ENCODE measurements around the gene GOLGA6B. TPM values are rescaled to one million over a fixed set of nuclear protein-coding genes. Genes with fewer than 3 reads are reported as not detected.

The GOLGA6B gene, protein sequence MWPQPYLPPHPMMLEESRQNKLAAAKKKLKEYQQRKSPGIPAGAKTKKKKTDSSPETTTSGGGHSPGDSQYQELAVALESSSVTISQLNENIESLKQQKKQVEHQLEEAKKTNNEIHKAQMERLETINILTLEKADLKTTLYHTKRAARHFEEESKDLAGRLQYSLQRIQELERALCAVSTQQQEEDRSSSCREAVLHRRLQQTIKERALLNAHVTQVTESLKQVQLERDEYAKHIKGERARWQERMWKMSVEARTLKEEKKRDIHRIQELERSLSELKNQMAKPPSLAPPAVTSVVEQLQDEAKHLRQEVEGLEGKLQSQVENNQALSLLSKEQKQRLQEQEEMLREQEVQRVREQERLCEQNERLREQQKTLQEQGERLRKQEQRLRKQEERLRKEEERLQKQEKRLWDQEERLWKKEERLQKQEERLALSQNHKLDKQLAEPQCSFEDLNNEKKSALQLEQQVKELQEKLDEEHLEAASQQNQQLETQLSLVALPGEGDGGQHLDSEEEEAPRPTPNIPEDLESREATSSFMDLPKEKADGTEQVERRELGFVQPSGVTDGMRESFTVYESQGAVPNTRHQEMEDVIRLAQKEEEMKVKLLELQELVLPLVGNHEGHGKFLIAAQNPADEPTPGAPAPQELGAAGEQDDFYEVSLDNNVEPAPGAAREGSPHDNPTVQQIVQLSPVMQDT
- not detected in 5 replicates for total RNA-seq (2022; extraction: Qiagen RNA extraction; ENCODE audit: low read depth)

DNA sequence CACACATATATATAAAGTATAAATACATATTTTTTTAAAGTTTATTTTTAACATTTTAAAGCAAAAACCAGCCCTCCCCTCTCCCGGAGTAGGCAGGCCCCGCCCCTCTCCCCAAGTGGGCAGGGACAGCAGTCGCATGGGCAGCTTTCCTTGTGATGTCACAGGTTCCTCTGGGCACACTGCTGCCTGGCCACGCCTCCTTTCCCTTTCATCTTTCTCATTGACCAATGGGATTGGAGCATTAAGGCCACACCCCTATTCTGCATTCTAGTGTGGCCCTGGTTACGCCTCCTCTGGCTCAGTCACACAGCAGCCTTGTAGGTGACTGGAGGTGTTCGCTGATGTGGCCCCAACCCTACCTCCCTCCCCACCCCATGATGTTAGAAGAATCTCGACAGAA is at the start of gene GOLGA6B:
GOLGA6B (plus strand) TSS at position 301 of the 400 bp plus-strand sequence; CDS start at position 342, 41 bp downstream.

DNA sequence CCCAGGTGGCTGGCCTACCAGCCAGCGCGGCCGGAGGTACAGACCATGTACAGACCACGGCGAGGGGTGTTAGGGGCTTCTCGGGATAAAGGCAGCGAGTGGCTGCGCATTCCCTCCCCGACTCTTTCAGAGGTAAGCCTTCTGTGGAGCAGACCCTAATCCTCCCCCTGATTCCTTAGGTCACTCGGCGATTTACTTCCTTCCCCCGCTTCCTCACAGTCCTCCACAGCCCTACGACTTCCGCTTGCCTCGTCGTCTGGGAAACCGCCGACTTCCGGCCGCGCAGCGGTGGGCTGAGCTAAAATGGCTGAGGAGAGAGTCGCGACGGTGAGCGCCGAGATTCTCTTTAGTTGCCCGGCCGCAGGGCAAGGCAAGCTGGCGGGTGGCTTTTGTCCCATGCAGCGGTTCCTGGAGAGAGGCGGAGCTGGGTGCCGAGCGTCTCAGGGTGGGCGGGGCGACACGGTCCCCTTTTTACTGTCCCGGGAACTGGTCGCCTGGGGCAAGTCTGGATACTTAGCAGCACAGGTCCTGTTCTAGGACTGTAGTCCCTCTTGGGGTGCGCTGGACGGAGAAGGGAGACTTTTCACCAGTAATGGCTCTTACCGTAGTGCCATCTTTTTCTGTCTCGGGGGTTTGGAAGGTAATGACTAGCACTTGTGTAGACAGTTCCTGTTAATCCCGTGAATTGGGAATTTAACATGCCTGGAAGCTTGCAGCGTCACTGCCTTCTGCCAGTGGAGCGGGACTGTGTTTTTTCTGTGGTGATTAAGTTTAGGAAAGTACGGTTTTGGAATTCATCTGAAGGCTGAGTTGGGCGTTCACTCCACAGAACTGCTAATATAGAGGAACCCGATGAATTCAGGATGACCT is 31.7 kb downstream of the GOLGA6B start, which contains the start of the genes BBS4 and HIGD2B:
BBS4 (plus strand) TSS at position 283 of the 870 bp plus-strand sequence; CDS start at position 304, 21 bp downstream.
HIGD2B (minus strand) TSS at position 258 of the 870 bp plus-strand sequence. CDS start 9,808 bp downstream, outside the sequence.

Other genes with a start within 250 kb of the GOLGA6B start
- 60.2 to 82.0 TPM (median 72.3 TPM) in 5 replicates for gene ARIH1, start 180.4 kb upstream of the GOLGA6B start, total RNA-seq (2022; extraction: Qiagen RNA extraction; ENCODE audit: low read depth)
- gene HIGD2B, start 31.5 kb downstream of the GOLGA6B start, total RNA-seq (2022; extraction: Qiagen RNA extraction; ENCODE audit: low read depth) = not detected in 5 replicates
- 17.6 to 24.0 TPM (median 18.2 TPM) in 5 replicates for gene BBS4, start 31.5 kb downstream of the GOLGA6B start, total RNA-seq (2022; extraction: Qiagen RNA extraction; ENCODE audit: low read depth)
- gene ADPGK, start 129.1 kb downstream of the GOLGA6B start, total RNA-seq (2022; extraction: Qiagen RNA extraction; ENCODE audit: low read depth) = 75.9 to 81.9 TPM (median 79.5 TPM) in 5 replicates